NCI-H2227 (cell line): ENCODE measurements around the gene CSRNP3.

Experiments used
- DNase-seq: peaks from one replicate; lab custom pipeline; 2025; ENCODE audit not compliant: unreplicated experiment; lab: John Stamatoyannopoulos, UW

Gene CSRNP3

DNA sequence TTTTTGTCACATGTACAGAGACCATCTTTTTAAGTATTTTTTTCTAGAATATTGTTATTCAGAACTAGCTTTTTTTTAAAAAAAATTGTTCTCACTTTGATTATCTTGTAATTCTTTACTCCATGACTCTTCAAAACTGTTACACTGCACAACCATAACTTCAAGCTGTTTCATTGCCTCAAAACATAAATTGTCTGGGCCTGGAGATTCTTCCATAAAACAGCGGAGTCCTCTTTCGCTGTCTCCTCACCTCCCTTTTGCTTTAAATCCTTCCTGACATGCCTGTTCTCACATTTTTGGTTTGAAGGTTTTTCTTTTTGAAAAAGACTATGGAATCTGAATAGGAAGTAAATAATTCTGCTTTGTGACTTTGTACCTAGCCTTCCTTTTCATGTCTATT, 197.9 kb downstream of the CSRNP3 start:
- DNase-seq = no peak

- no peak for DNase-seq
Measured at GRCh38 chr2:165674780-165675179, 205.3 kb downstream of the CSRNP3 start.

- peak; percentile 21 for DNase-seq
Measured at GRCh38 chr2:165675551-165675968, 206.1 kb downstream of the CSRNP3 start.

GRCh38 chr2:165678882-165679281, 209.4 kb downstream of the CSRNP3 start:
- no peak for DNase-seq

DNA sequence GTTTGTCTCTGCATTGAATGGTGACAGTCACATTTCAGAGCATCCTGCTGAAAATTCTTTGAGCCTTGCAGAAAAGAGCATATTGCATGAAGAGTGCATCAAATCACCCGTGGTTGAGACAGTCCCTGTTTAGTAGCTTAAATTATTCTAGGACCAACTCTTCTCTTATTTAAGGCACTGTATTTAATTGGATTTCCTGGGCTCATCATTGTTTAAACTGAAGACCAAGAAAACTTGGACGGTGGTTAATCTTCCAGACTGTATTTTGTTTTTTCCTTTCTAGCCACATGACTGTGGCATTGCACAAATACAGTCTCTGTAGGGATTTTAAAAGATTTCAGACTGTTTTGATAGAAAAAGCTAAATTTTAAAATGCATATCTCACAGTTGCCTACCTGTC, 210.1 kb downstream of the CSRNP3 start:
- no peak for DNase-seq

DNA sequence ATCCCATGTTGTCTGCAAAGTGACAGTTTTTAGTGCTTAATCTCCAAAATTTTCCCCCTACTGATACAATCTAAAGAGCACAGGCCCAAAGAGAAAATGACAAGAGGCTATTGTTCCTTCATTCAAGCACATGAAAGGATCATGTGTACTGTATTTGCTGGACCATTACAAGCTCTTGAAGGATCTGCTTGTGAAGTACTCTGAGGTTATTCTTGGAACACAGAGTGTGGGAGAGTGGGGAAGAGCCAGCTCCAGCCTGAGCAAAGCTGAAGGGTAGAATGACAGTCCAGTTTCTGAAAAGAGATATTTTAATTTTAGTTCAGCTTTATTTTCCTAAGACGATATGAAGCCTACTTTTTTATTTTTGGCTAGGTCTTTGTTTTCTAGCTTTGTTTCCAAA, 212.3 kb downstream of the CSRNP3 start:
- DNase-seq = peak; percentile 69

DNA sequence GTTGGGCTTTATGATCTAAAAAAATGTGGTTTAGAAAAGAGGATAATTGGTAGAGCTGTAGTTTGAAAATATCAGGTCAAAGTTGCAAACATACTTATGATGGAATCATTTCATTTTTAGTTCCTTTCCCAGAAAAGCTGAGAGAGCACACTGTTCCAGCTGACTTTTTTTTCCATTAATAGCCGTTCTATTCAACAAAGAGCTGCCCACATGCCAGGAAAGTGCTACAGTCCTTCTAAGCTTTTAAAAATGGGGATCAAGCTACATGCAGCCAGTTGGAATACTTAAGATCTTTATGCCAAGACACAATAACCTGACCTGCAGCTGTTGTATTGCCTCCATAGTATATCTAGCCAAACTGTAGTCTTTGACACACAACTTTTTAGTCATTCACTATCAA, 213.0 kb downstream of the CSRNP3 start:
- no peak for DNase-seq

GRCh38 chr2:165686800-165687199, 217.3 kb downstream of the CSRNP3 start:
- no peak for DNase-seq

DNA sequence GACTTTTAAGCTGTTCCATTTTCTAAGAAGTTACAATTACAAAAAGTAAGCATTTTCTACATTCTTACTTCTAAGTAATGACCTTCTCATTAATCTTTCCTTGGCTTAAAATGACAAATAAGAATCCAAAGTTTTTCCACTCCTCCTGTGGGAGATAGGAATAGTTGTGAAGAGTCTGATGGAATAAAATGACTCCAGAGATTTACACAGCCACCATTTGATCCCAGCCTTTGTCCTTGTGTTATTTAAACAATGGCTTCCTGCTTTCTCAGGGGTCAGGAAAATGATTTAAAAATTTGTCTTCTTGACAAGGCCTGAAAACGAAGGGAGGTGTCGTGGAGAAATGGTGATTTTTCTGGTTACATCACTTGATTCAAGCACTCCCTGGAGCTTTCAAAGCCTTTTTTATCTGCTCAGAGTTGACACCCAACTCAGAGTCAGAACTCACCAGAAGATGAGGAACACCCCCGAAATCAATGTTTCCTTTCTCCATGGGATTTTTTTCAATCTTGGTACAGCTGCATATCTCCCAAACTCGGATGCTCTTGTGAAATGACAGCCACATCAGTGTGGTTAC, 218.0 kb downstream of the CSRNP3 start:
- DNase-seq = no peak

DNA sequence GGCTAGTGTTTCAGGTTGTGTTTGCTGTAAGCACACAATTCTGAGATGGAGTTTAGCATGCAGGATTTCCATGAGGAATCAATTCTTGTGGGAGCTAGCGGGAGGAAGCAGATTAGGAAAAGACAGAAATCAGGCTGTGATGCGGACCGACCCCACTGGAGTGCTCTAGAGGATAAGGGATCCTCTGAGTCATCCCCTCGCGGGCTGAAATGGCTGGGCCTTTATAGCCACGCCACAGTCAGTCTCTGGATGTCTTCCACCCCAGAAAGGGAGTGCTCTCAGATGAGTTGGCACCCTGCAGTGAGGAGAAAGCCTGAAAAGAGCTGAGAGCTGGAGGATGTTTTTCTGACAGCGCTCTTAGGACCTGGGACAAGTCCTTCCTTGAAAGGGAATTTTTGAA, 222.1 kb downstream of the CSRNP3 start:
- DNase-seq = peak; percentile 79

DNA sequence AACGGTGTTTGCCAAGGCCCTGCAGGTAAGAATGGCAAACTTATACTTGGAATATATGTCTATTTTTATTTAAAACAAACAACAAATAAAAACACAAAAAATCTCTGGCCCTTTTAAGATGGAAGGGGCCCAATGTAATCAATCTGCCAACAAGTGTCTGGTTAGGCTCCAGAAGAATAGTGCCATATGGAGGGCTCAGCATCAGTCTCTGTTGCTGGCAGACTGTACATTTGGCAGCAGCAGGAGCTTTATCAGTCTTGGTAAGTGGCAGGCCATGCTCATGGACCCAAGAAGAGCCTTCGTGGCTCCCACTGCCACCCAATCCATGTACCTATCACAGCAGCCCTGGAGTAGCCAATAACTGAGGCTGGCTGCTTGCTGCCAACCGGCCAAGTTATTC, 223.4 kb downstream of the CSRNP3 start:
- no peak for DNase-seq

GRCh38 chr2:165693838-165694237, 224.3 kb downstream of the CSRNP3 start:
- no peak for DNase-seq

DNA sequence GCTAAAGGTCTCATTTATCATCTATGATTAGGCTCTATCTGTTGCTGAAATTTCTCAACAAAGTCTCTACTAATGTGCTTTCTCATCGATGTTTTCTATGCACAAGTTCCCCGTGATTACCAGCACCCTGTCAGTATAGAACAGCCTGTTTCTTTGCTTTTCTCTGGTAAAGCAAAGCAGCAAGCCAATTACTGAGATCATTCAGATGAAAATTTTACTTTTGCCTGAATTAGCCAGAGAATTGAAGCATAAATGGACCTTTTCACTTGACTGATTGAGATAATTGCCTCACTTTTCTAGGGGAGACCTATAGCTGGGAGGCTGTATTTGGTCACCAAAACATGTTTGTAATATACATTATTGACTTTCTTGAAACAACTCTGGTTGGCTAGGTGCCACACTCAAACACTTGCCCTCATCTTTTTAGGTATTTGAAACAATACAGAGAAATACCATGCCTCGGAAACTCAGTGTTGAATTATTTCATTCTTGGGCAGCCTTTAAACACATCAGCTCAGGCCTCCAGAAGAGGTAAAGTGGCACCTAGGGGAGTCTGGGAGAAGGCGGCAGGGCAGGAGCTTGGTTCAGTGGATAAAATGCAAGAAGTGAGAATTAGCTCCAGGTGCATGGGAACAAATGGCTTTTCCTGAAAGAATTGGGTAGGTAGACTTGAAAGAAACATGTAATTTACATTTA, 228.4 kb downstream of the CSRNP3 start:
- peak; percentile 68 for DNase-seq

DNA sequence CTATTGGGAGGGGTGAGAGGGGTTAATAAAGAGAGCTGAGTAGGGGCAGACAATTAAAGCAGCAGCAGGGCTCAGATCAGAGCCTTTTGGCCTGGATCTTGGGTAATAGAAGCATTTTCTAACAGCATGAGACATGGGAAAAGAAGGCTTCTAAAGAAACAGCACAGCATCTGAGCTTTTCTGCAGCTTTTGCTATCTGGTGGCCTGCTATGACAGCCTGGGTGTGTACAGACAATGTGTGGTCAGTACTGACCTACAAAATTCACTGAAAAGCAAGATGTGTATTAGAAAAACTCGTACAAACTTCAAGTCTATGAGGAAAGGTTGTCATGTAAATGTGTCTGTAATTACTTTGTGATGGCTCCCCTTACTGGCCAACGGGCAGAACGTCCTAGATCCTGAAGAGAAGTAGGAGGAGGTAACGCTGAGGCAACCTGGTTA, 229.0 kb downstream of the CSRNP3 start:
- DNase-seq = peak; percentile 68

DNA sequence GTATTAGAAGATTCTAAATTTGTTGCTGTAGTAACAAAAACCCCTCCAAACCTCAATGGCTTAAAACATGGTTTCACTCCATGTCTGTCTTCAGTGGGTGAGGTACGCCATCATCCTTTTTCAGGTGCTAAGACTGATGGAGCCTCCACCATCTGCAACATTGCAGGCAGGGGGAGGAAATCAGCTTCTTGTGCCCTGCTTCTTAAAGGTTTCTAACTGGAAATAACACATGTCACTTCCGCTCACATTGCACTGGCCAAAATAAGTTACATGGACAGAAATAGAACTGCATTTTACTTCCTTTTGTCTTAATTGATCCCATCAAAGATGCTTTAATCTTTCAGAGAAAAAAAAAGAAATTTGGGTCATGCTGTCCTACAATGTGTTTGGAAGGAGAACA, 230.4 kb downstream of the CSRNP3 start:
- DNase-seq = no peak

GRCh38 chr2:165700531-165700930, 231.0 kb downstream of the CSRNP3 start:
- DNase-seq = peak; percentile 75

GRCh38 chr2:165701147-165701546, 231.6 kb downstream of the CSRNP3 start:
- DNase-seq = no peak

DNA sequence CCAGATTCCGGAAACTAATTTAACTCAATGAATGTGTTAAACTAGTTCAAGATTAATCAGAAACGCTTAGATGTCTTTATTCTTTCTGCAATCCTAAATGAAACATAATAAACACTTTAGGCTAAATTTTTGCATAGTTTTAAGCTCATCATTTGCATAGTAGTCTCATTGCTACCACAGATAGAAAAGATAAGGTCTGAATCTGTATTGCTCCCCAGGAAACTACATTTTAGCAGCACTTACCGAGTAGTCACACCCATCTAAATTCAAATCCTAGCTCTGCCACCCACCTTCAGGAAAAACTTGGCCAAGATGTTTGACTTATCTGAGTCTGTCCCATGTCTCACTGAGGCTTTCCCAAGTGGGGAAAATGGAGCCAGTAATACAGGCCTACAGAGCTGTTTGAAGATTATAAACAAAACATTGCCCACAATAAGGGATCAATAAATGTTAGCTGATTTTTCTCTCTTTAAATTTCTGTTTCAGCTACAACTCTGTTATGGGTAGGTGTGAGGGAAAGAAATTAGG, 237.5 kb downstream of the CSRNP3 start:
- no peak for DNase-seq

DNA sequence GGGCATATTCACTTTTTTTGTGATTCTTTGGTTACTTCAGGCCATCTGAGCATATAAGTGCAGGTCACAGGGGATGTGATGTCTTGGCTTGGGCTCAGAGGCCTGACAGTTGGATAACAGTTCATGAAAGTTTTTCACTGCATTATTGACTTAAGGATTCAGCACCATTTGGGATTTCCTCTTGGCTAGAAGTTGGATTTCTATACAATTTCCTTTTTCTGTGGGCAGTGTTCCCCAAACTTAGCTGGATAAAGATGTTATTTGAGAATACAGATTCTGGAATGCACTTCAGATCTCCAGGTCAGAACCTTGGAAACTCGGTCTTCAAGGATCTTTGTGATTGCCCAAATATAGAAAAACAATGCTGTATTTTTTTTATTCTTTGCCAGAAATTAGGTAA, 246.6 kb downstream of the CSRNP3 start:
- DNase-seq = no peak

- DNase-seq = no peak
Measured at GRCh38 chr2:165718610-165719210, 249.2 kb downstream of the CSRNP3 start.

DNA sequence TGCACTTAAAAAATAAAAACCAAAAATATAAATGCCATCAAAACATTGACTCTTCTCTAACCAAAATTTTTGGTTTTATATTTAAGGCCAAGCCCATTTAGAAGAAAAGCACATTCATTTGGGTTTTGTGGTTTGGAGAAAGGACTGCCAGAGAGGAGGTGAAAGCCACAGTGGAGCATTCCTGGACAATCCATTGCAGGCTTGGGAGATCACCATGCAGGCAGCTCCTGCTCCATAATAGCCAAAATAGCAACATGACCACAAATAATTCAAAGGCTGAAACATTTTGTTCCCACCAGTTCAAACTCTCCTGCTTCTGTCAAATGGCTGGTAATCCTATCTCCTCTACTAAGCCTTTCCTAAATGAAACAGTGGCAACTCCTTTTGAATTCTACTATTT, 251.0 kb downstream of the CSRNP3 start:
- no peak for DNase-seq

DNA sequence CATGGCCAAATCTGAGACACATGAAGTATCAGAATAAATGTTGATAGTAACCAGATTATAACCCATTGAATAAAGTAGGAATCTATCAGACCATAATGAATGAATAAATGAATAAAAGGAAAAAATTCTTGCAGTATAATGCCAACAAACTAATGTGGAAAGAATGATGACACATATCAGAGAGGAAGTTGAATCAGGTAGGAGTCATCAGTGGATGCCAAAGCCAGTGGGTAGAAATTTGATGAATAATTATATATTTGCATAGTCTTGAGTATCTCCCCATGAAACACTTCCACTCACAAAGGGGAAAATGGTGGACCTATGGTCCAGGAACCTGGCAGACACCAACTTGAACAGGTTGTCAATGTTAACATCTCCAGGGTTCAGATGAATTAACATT, 255.9 kb downstream of the CSRNP3 start:
- DNase-seq = no peak
